CD14-positive monocyte (primary cell): ENCODE data around the gene GPS2. TPM values are rescaled to one million over a fixed set of nuclear protein-coding genes. Genes with fewer than 3 reads are reported as not detected.

Experiments used
- DNase-seq, 3 donors: peaks; one replicate each; pipeline ENCODE4 v3.0.0-alpha.2; 2011 to 2022
- H2AFZ ChIP-seq: 2 replicates; pipeline ENCODE4 v1.6.0; 2012; ENCODE audit warnings: mild to moderate bottlenecking, low read depth, low read length, inconsistent platforms; ENCODE audit not compliant: insufficient read depth, poor library complexity, severe bottlenecking
- H3K27ac ChIP-seq, 2 donors: 1 replicate in 1 of 2; 2 replicates in 1 of 2; pipeline ENCODE4 v1.5.1; 2012 to 2013; ENCODE audit warnings: low read length in 2 of 2, control low read depth in 1 of 2, inconsistent platforms in 1 of 2, low read depth in 1 of 2, mild to moderate bottlenecking in 1 of 2
- H3K27me3 ChIP-seq, 2 donors: one replicate each; pipeline versions ENCODE4 v1.6.0 to v1.6.1; 2011 to 2013; ENCODE audit warnings: low read length in 2 of 2; ENCODE audit not compliant: control insufficient read depth in 2 of 2, insufficient read depth in 2 of 2
- H3K36me3 ChIP-seq, 2 donors: replicated peaks in 1 of 2; 1 replicate in 1 of 2; 2 replicates in 1 of 2; pipeline versions ENCODE4 v1.5.1 to v1.6.1; 2012 to 2013; ENCODE audit warnings: low read length in 2 of 2, control low read depth in 1 of 2, inconsistent platforms in 1 of 2, mild to moderate bottlenecking in 1 of 2; ENCODE audit not compliant: insufficient read depth in 2 of 2, control insufficient read depth in 1 of 2
- H3K4me1 ChIP-seq, 2 donors: 1 replicate in 1 of 2; 2 replicates in 1 of 2; pipeline versions ENCODE4 v1.5.1 to v1.6.1; 2012 to 2013; ENCODE audit warnings: low read length in 2 of 2, control low read depth in 1 of 2, inconsistent platforms in 1 of 2, mild to moderate bottlenecking in 1 of 2, moderate library complexity in 1 of 2; ENCODE audit not compliant: insufficient read depth in 2 of 2, control insufficient read depth in 1 of 2
- H3K4me2 ChIP-seq: replicated peaks from 2 replicates; pipeline ENCODE3; 2012; ENCODE audit warnings: low read length, moderate library complexity, mild to moderate bottlenecking; ENCODE audit not compliant: poor library complexity, severe bottlenecking; ENCODE audit errors: extremely low read depth
- H3K4me3 ChIP-seq, 3 experiments: fragments of 200-600 bp in 1 of 3; sonication (generic) in 1 of 3; replicated peaks in 1 of 3; 1 replicate in 2 of 3; 2 replicates in 1 of 3; pipeline ENCODE4 v1.5.1; 2011 to 2013; ENCODE audit warnings: low read length in 3 of 3, mild to moderate bottlenecking in 3 of 3, control low read depth in 2 of 3, low read depth in 2 of 3, inconsistent platforms in 1 of 3, moderate library complexity in 1 of 3
- H3K79me2 ChIP-seq: 2 replicates; pipeline ENCODE4 v1.6.0; 2012; ENCODE audit warnings: mild to moderate bottlenecking, control low read depth, inconsistent platforms, low read length, moderate library complexity; ENCODE audit not compliant: insufficient read depth
- H3K9ac ChIP-seq: 2 replicates; pipeline ENCODE4 v1.6.0; 2017; ENCODE audit warnings: low read length, mild to moderate bottlenecking; ENCODE audit not compliant: insufficient read depth, poor library complexity, severe bottlenecking
- H3K9me3 ChIP-seq, 2 donors: replicated peaks in 1 of 2; 1 replicate in 1 of 2; 2 replicates in 1 of 2; pipeline versions ENCODE4 v1.5.1 to v1.6.1; 2012 to 2013; ENCODE audit warnings: low read length in 2 of 2, control low read depth in 1 of 2; ENCODE audit not compliant: control insufficient read depth in 1 of 2, insufficient read depth in 1 of 2
- H4K20me1 ChIP-seq: 2 replicates; pipeline ENCODE4 v1.6.0; 2012; ENCODE audit warnings: mild to moderate bottlenecking, low read length, control low read depth, moderate library complexity; ENCODE audit not compliant: insufficient read depth
- H3K27ac Mint-ChIP-seq, 7 donors: one replicate each; pipeline ENCODE4 v1.8.0; 2020; ENCODE audit warnings: mild to moderate bottlenecking in 7 of 7, mixed read lengths in 7 of 7, moderate library complexity in 6 of 7, inconsistent platforms in 2 of 7
- H3K27me3 Mint-ChIP-seq, 3 donors: one replicate each; pipeline ENCODE4 v1.8.0; 2021 to 2022; ENCODE audit warnings: low read depth in 3 of 3, mild to moderate bottlenecking in 3 of 3, mixed read lengths in 3 of 3, moderate library complexity in 3 of 3, inconsistent platforms in 1 of 3
- H3K36me3 Mint-ChIP-seq, 2 donors: one replicate each; pipeline ENCODE4 v1.8.0; 2020; ENCODE audit warnings: mixed read lengths in 2 of 2, inconsistent platforms in 1 of 2, mild to moderate bottlenecking in 1 of 2
- H3K4me1 Mint-ChIP-seq: one replicate; pipeline ENCODE4 v1.8.0; 2020; ENCODE audit warnings: mild to moderate bottlenecking, mixed read lengths
- H3K4me3 Mint-ChIP-seq, 2 donors: one replicate each; pipeline ENCODE4 v1.8.0; 2020; ENCODE audit warnings: mild to moderate bottlenecking in 2 of 2, mixed read lengths in 2 of 2, moderate library complexity in 1 of 2
- H3K9me3 Mint-ChIP-seq, 7 donors: one replicate each; pipeline ENCODE4 v1.8.0; 2020 to 2022; ENCODE audit warnings: mixed read lengths in 7 of 7, mild to moderate bottlenecking in 6 of 7, moderate library complexity in 6 of 7, inconsistent platforms in 2 of 7
- CTCF ChIP-seq: fragments of 200-600 bp; IDR thresholded peaks from one replicate; pipeline ENCODE4 v1.8.0; 2022; ENCODE audit warnings: antibody characterized with exemption, mild to moderate bottlenecking
- WGBS: methylation state at CpG from one replicate; pipeline ENCODE4 v1.1.5; 2013; ENCODE audit warnings: missing lambda C conversion rate; ENCODE audit not compliant: insufficient coverage; 5-methylcytosine and 5-hydroxymethylcytosine counted together
- intact Hi-C, 2 donors: fragments of 100-400 bp; cut with micrococcal nuclease; formaldehyde crosslinking; loops; one replicate each; pipeline versions ENCODE4 v1.15.0 to v1.15.1; 2023
- polyA plus RNA-seq, 3 donors: library from polyadenylated mRNA; depleted of rRNA in 1 of 3; unstranded in 2 of 3; stranded (reverse) in 1 of 3; fragments of 300-500 nt in 2 of 3; fragments of >200 nt in 1 of 3; fragmentation: Illumina TruSeq in 2 of 3; gene quantifications; 1 replicate in 2 of 3; 2 replicates in 1 of 3; pipeline ENCODE4 v1.2.3, GENCODE V29; 2012 to 2021

Gene GPS2
- polyA plus RNA-seq, 3 donors = 53.5 to 162 (median 59.6) TPM

DNA sequence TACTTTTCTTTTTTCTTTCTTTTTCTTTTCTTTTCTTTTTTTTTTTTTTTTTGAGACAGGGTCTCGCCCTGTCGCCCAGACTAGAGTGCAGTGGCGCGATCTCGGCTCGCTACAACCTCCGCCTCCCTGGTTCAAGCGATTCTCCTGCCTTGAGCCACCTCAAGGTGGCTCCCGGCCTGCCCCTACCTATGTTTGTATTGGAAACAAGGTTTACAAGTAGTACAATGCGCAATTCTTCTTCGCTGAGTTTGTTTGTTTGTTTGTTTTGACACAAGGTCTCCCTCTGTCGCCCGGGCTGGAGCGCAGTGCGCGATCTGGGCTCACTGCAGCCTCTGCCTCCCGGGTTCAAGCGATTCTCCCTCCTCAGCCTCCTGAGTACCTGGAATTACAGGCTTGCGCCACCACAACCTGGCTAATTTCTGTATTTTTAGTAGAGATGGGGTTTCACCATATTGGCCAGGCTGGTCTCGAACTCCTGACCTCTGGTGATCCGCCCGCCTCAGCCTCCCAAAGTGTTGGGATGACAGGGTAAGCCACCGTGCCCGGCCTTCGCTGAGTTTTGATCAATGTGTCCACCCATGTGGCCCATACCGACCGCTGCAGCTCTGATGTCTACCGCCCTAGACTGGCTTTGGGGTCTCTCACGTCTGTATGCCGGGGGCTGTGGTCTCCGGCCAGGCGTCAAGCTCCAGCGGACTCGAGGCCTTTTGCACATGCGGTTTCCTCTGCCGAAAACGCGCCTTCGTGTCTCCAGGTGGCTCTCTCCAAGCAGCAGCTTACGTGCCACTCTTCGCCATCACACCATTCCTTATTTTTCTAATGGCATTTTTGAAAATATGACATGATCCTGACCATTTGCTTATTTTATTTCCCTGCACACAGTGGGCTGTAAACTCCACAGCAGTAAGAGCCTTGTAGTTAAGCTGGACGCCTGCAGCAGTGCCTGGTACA lies 19.7 kb downstream of the GPS2 start:
- H3K79me2 ChIP-seq = no peaks in the 10 kb centered on the region
- peaks cover 21 to 32% of the 10 kb centered on the region in 2 donors for H3K4me1 ChIP-seq
- no peak for DNase-seq
- Mint-ChIP-seq H3K27ac (peak overlapping the region in 1 of 7 donors; percentile 46), H3K9me3 (peaks cover 0 to 23% (median 12%) of the 10 kb centered on the region in 7 donors), H3K36me3 (peaks cover 0 to 6% of the 10 kb centered on the region in 2 donors), H3K4me3 (peak overlapping the region in 1 of 2 donors; percentile 89), H3K27me3 (peaks cover 62 to 85% (median 67%) of the 10 kb centered on the region in 3 donors), H3K4me1 (peaks cover 24% of the 10 kb centered on the region)
- H3K27ac ChIP-seq = no peak overlapping the region
- H3K4me3 ChIP-seq = peak overlapping the region in 1 of 3 experiments; percentile 44
- H3K9me3 ChIP-seq = peaks cover 0 to 13% of the 10 kb centered on the region in 2 donors
- peak overlapping the region; percentile 61 for H3K4me2 ChIP-seq
- H4K20me1 ChIP-seq = no peaks in the 10 kb centered on the region
- no peak for TF ChIP-seq CTCF
- intact Hi-C loops = loop anchor here (1.0 to 5.0 kb wide), 3 partner anchors 15 to 249 kb away; no protein-coding TSS in a partner anchor
- H3K36me3 ChIP-seq = no peaks in the 10 kb centered on the region
- H2AFZ ChIP-seq = no peak overlapping the region
- no peak overlapping the region for H3K9ac ChIP-seq
- H3K27me3 ChIP-seq = peaks cover 35 to 54% of the 10 kb centered on the region in 2 donors
- 47% methylated on average over 29 of the region's 42 CpGs for WGBS

DNA sequence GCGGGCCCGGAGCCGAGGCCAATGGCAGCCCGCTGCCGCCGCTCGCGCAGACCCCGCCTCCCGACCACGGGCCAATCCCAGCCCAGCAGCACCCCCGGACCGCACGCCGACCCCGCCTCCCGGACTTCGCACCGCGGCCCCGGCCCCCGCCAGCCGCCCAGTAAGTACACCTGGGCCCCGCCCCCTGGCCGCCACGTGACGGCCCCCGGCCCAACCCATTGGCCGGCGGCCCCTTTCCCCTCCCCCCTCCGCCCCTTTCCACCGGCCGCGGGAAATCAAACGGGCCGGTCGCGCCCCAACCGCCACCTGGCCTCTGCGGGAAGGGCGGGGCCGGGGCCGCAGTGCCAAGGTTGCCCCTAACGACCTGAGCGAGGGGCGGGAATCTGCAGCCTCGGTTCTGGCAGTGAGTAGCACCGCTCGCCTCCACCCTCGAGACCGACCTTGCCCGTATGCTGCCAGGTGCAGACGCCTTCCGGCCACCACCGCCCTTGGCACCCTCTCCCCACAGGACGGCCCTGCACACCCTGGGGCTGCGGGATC lies 20.5 kb downstream of the GPS2 start, which contains the start of gene YBX2:
Gene YBX2, minus strand, starts transcription at position 26 of the 540 bp plus-strand sequence. CDS start 139 bp downstream, outside the sequence.
- Mint-ChIP-seq H3K27ac (peak within 1 kb of the TSS in 1 of 7 donors; percentile 46), H3K9me3 (peaks cover 0 to 23% (median 12%) of the 10 kb centered on the region in 7 donors), H3K4me1 (peaks cover 24% of the 10 kb centered on the region), H3K4me3 (peak within 1 kb of the TSS; percentile 39 to 89), H3K36me3 (peaks cover 0 to 6% of the 10 kb centered on the region in 2 donors), H3K27me3 (peaks cover 65 to 87% (median 71%) of the 10 kb centered on the region in 3 donors)
- no peaks in the 10 kb centered on the region for H3K36me3 ChIP-seq
- peak in 2 of 3 donors; percentile 8 to 42 for DNase-seq
- H3K9ac ChIP-seq = peak within 1 kb of the TSS; percentile 8
- peaks cover 0 to 13% of the 10 kb centered on the region in 2 donors for H3K9me3 ChIP-seq
- no peak for TF ChIP-seq CTCF
- H3K4me2 ChIP-seq = peak within 1 kb of the TSS; percentile 56
- H4K20me1 ChIP-seq = no peaks in the 10 kb centered on the region
- intact Hi-C loops = loop anchor here (5.0 kb wide), 2 partner anchors 72 to 252 kb away; partner anchors contain the start of gene SLC16A11 (in 1 of the 2)
- no peaks in the 10 kb centered on the region for H3K79me2 ChIP-seq
- H3K27ac ChIP-seq = no peak within 1 kb of the TSS
- H3K27me3 ChIP-seq = peaks cover 35 to 56% of the 10 kb centered on the region in 2 donors
- peak within 1 kb of the TSS; percentile 50 for H2AFZ ChIP-seq
- 2% methylated on average over 56 of the region's 57 CpGs for WGBS
- peaks cover 21 to 32% of the 10 kb centered on the region in 2 donors for H3K4me1 ChIP-seq
- H3K4me3 ChIP-seq = peak within 1 kb of the TSS in 1 of 3 experiments; percentile 44
